ENCODE measurements around the gene PPY. TPM values are rescaled to one million over a fixed set of nuclear protein-coding genes. Genes with fewer than 3 reads are reported as not detected.

Gene PPY
- total RNA-seq, 1 experiment from 2014 or later, result not detected

DNA sequence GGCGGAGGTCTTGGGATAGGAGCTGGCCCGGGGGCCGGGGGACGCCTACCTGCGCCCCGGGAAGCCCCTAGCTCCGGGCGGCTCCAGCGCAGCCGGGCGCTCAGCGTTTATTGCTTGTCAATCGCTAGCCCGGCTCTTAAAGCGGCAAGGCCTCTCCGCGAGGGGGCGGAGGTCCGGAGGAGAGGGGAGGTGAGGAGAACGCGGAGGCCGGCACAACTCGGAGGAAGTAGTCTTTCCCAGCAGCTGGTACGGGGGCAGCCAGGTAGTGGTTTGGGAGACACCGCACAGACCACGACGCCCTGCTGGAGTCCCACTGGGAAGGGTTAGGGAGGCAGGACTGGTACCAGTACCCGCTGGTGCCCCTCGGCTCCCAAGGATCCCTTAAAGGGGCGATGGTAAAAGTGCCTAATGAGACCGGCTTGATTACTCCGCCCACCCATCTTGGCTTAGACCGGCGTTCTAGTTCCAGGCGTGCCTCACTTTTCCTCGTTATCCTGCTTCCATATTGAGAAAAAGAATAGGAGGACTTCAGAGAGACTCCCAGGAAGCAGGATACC, 34.8 kb downstream of the PPY start, which contains the start of gene MPP2:
TSS of gene MPP2 (minus strand) at position 112 of the 557 bp plus-strand sequence. CDS start 3,076 bp downstream, outside the sequence.
- DNase-seq, result peak; percentile 74 to 81

DNA sequence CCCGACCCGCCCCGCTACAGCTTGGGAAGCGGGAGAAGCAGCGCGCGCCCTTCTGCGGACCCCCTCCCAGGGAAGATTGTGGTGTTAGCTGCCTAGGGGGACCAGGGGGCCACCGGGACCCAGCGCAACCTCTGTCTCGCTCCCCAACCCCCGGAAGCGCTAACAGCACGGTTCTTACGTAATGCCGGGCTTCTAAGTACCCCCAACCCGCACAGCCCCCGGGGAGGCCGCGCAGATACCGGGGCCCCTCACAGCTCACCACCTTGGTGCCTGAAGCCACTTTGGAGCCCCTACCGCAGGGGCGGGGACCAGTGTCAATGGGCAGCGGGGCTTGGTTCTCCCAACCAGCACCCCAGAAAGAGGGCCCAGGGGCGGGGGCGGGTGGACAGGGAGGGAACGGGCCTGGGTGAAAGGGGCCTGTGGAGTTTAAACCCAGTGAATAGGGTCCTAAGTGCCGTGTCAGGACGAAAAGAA, 35.3 kb downstream of the PPY start:
- Mint-ChIP-seq H3K9me3 (ENCODE audit: unreplicated experiment) (no peaks in the 10 kb centered on the region), H3K36me3 (ENCODE audit: insufficient read depth, unreplicated experiment) (peaks cover 6% of the 10 kb centered on the region), H3K4me3 (ENCODE audit: unreplicated experiment) (peak overlapping the region; percentile 80), H3K4me1 (ENCODE audit: low read depth, unreplicated experiment) (no peaks in the 10 kb centered on the region), H3K27me3 (ENCODE audit: insufficient read depth, unreplicated experiment) (peaks cover 15% of the 10 kb centered on the region), H3K27ac (ENCODE audit: unreplicated experiment) (no peak overlapping the region)
- H3K27me3 ChIP-seq (replicated peaks; ENCODE audit: control insufficient read depth, insufficient read depth, low read length), result no peaks in the 10 kb centered on the region
- ChIA-PET CTCF (interaction anchor here (0.7 to 1.5 kb wide), 4 partner anchors 9 to 37 kb away, joined by 3 to 7 read pairs (median 3); no protein-coding TSS in a partner anchor), POLR2A (no interaction called here)
- H3K36me3 ChIP-seq (ENCODE audit: control insufficient read depth, insufficient read depth, low read length), result no peaks in the 10 kb centered on the region
- TF ChIP-seq, protein P1, sequence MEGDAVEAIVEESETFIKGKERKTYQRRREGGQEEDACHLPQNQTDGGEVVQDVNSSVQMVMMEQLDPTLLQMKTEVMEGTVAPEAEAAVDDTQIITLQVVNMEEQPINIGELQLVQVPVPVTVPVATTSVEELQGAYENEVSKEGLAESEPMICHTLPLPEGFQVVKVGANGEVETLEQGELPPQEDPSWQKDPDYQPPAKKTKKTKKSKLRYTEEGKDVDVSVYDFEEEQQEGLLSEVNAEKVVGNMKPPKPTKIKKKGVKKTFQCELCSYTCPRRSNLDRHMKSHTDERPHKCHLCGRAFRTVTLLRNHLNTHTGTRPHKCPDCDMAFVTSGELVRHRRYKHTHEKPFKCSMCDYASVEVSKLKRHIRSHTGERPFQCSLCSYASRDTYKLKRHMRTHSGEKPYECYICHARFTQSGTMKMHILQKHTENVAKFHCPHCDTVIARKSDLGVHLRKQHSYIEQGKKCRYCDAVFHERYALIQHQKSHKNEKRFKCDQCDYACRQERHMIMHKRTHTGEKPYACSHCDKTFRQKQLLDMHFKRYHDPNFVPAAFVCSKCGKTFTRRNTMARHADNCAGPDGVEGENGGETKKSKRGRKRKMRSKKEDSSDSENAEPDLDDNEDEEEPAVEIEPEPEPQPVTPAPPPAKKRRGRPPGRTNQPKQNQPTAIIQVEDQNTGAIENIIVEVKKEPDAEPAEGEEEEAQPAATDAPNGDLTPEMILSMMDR (IDR thresholded peaks at IDR 0.05; ENCODE audit: insufficient read depth in 1 of 2, low read depth in 1 of 2, low read length in 1 of 2, severe bottlenecking in 1 of 2, unreplicated experiment in 1 of 2), result no peak
- DNase-seq, result no peak
- intact Hi-C loops (cut with micrococcal nuclease; ENCODE audit: unreplicated experiment), result loop anchor here (5.0 kb wide), 1 partner anchor 430 kb away; no protein-coding TSS in a partner anchor
- peaks cover 21% of the 10 kb centered on the region for H3K4me1 ChIP-seq
- no TSS peak for BruUV-seq (replicated peaks)
- H3K9me3 ChIP-seq, result no peaks in the 10 kb centered on the region
- peak overlapping the region; percentile 55 for H3K4me3 ChIP-seq (ENCODE audit: low read depth, low read length)

More for the DNA sequence above, 34.8 kb downstream of the PPY start, which contains the start of gene MPP2:
- ChIA-PET POLR2A (no interaction called here), CTCF (interaction anchor here (0.7 to 1.5 kb wide), 5 partner anchors 9 to 36 kb away, joined by 3 to 7 read pairs (median 3); no protein-coding TSS in a partner anchor)
- H3K4me1 ChIP-seq, result peaks cover 21% of the 10 kb centered on the region
- peak within 1 kb of the TSS; percentile 80 for H3K4me3 Mint-ChIP-seq (ENCODE audit: unreplicated experiment)
- H3K4me3 ChIP-seq (ENCODE audit: low read depth, low read length), result peak within 1 kb of the TSS; percentile 55
- no peaks in the 10 kb centered on the region for H3K9me3 ChIP-seq
- no peaks in the 10 kb centered on the region for H3K27me3 ChIP-seq (replicated peaks; ENCODE audit: control insufficient read depth, insufficient read depth, low read length)
- intact Hi-C loops (cut with micrococcal nuclease; ENCODE audit: unreplicated experiment), result loop anchor here (5.0 kb wide), 1 partner anchor 430 kb away; no protein-coding TSS in a partner anchor
- TF ChIP-seq, protein P1 (IDR thresholded peaks at IDR 0.05; ENCODE audit: insufficient read depth in 1 of 2, low read depth in 1 of 2, low read length in 1 of 2, severe bottlenecking in 1 of 2, unreplicated experiment in 1 of 2), result peak; percentile 25 to 34
- H3K27me3 Mint-ChIP-seq (ENCODE audit: insufficient read depth, unreplicated experiment), result peaks cover 15% of the 10 kb centered on the region
- H3K36me3 Mint-ChIP-seq (ENCODE audit: insufficient read depth, unreplicated experiment), result peaks cover 6% of the 10 kb centered on the region
- H3K27ac Mint-ChIP-seq (ENCODE audit: unreplicated experiment), result no peak within 1 kb of the TSS
- BruUV-seq (replicated peaks), result no TSS peak
- H3K36me3 ChIP-seq (ENCODE audit: control insufficient read depth, insufficient read depth, low read length), result no peaks in the 10 kb centered on the region
- no peaks in the 10 kb centered on the region for H3K9me3 Mint-ChIP-seq (ENCODE audit: unreplicated experiment)
- no peaks in the 10 kb centered on the region for H3K4me1 Mint-ChIP-seq (ENCODE audit: low read depth, unreplicated experiment)

DNA sequence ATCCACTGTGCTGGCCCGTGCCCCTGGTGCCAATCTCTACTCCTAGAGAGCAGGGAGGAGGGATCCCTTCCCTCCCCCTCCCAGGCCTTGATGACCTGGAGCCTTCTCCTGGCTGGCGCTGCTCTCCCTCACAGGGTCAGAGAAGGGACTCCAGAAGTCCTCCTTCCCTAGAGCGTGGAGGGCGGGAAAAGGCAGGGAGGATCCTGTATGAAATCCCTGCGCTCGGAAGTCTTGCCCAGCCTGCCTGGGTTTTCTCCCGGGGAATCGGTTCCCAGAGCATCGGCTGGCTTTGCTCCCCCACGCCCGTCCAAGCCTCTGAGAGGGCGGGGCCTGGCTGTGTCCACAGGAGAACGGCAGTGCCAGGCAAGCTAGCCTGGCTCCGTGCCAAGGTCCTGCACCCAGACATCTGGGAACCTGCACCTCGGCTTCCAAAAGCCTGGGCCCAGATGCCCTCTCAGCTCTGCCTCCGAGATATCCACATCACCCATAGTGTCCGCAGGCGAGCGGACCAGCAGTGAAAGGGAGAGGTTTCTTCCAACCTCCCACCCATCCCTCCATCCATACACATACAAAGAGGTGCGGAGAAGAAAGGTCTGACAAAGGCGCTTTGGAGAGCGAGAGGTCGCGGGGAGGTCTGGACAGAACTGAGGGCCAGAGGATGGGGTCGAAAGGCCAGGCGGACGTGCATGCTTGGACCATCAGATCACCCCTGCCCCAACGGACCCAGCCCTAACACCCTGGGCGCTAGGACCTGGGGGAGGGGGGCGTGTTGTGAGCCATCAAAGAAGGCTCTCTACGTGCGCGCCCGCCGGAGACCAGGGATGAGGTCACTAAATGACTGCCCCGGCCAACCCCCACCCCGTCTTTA, 36.1 kb downstream of the PPY start:
- Mint-ChIP-seq H3K4me3 (ENCODE audit: unreplicated experiment) (peak overlapping the region; percentile 80), H3K27ac (ENCODE audit: unreplicated experiment) (no peak overlapping the region), H3K27me3 (ENCODE audit: insufficient read depth, unreplicated experiment) (peaks cover 18% of the 10 kb centered on the region), H3K36me3 (ENCODE audit: insufficient read depth, unreplicated experiment) (peaks cover 6% of the 10 kb centered on the region), H3K4me1 (ENCODE audit: low read depth, unreplicated experiment) (no peaks in the 10 kb centered on the region), H3K9me3 (ENCODE audit: unreplicated experiment) (no peaks in the 10 kb centered on the region)
- Histone ChIP-seq H3K4me1 (peaks cover 23% of the 10 kb centered on the region), H3K9me3 (no peaks in the 10 kb centered on the region), H3K36me3 (ENCODE audit: control insufficient read depth, insufficient read depth, low read length) (no peaks in the 10 kb centered on the region), H3K27me3 (replicated peaks; ENCODE audit: control insufficient read depth, insufficient read depth, low read length) (no peaks in the 10 kb centered on the region), H3K4me3 (ENCODE audit: low read depth, low read length) (peak overlapping the region; percentile 55)
- ChIA-PET POLR2A (no interaction called here), CTCF (interaction anchor here (1.2 to 1.5 kb wide), 3 partner anchors 25 to 38 kb away, joined by 3 to 7 read pairs (median 3); no protein-coding TSS in a partner anchor)
- TF ChIP-seq, protein P1 (IDR thresholded peaks at IDR 0.05; ENCODE audit: insufficient read depth in 1 of 2, low read depth in 1 of 2, low read length in 1 of 2, severe bottlenecking in 1 of 2, unreplicated experiment in 1 of 2), result no peak
- DNase-seq, result peak in 1 of 2 experiments; percentile 56
- intact Hi-C loops (cut with micrococcal nuclease; ENCODE audit: unreplicated experiment), result loop anchor here (5.0 kb wide), 1 partner anchor 429 kb away; no protein-coding TSS in a partner anchor
- no TSS peak for BruUV-seq (replicated peaks)

Measured in Caco-2 (cell line).